Right lobe of liver (tissue), 4 donors: ENCODE measurements around the gene HDAC4.

Experiments
- CTCF ChIP-seq, 4 donors: fragments of 200-600 bp in 3 of 4; fragments of 450-650 bp in 1 of 4; IDR thresholded peaks; one replicate each; pipeline versions ENCODE4 v1.5.1 to v1.8.0; 2016 to 2022; ENCODE audit warnings: antibody characterized with exemption in 4 of 4, mild to moderate bottlenecking in 2 of 4
- POLR2A ChIP-seq: fragments of 450-650 bp; IDR thresholded peaks from one replicate; pipeline ENCODE4 v1.6.1; 2017; ENCODE audit warnings: antibody characterized with exemption, mild to moderate bottlenecking
- donor health status: DM: no; HTN: no; CAD: no.
- donor health status: DM: no; HTN: no; CAD: no.
- donor health status: DM: no; HTN: yes; CAD: no.

DNA sequence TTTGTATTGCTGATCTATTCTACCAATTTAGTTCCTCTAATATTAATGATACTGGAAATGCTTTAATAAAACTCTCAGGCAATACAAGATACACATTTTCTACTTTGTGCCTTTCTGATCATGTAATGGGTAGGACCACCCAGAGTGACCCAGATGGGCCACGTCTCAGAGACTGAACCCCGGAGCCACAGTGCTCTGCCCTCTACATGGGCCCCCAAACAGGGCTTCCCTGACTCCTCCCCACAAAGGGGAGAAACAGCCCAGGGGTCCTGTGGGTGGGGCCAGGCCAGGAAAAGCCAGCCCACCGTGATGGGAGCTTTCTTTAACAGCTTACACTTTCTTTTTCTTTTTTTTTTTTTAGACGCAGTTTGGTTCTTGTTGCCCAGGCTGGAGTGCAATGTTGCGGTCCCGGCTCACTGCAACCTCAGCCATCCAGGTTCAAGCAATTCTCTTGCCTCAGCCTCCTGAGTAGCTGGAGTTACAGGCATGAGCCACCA, 18.4 kb downstream of the HDAC4 start:
- TF ChIP-seq CTCF (IDR thresholded peaks at IDR 0.05) (no peak), POLR2A (no peak)
